ENCODE results near the gene CDC42EP1.

Gene CDC42EP1

DNA sequence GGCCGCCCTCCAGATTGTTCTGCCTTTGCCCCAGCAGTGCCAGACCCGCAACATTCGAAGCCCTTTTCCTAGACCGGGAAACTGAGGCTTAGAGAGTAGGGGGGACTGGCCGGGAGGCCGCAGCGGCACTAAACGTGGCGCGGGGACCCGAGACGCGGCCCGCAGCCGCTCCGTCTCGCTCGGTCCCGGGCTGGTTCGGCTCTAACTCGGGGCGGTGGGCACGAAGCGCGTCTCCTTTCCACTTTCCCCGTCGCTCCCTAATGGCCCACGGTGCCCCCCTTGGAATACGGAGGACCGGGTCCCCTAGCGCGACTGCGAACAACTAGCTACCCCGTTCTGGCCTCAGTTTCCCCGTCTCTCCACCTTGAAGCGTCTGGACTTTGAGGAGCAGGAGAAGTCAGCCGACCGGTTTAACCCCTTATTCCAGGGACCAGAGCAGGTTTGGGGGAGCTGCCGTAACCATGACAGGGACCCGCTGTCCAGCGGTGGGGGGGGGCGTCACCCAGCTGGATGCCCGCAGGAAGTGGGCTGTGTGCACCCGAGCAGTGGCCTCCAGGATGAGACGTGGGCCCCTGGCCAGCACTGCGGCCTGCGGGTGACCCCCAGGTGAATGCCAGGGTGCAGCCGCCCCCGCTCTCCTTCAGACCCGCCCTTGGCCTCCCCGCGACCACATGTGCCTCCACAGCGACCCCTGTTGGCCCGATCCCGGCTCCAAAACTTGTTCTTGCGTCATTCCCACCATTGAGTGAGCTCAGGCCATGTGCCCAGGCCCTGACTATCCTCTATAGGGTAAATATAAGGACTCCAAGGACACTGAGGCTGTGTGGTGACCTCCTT, 1.1 kb downstream of the CDC42EP1 start:
- DNase-seq = peak; percentile 3

DNA sequence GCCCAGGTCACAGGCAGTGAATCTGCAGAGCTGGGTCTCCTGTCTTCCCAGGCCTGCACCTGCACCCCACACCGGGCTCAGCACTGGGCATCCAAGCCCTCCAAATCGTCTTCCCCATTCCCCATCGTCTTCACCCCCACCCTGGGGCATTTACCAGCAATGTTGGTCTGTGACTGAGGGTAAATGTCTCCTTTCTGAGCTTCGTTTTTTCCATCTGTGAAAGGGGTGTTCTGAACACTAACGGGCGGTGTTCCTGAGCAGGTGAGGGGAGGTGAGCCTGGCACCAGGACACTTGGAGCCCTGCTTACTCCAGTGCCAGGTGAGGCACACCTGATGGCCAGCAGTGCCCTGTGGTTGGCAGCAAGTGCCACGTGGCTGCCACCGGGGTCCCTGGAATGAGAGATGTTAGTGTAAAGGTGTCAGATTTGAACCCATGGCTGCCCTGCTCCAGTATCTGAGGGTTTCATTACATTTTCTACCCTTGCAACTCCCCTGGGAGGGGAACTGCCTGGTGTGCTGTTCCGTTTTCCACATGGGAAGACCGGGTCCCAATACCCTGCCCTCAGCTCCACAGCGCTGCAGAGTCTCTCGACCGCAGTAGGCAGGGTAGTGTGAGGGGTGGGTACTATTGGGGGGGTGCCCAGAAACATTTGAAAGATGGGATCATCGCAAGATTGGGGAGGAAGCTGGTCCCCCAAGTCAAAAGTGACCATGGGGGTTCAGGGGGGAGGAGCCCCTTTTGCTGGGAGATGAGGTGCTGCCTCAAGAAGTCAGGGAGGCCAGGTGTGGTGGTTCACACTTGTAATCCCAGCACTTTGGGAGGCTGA, 2.0 kb downstream of the CDC42EP1 start:
- DNase-seq = no peak

DNA sequence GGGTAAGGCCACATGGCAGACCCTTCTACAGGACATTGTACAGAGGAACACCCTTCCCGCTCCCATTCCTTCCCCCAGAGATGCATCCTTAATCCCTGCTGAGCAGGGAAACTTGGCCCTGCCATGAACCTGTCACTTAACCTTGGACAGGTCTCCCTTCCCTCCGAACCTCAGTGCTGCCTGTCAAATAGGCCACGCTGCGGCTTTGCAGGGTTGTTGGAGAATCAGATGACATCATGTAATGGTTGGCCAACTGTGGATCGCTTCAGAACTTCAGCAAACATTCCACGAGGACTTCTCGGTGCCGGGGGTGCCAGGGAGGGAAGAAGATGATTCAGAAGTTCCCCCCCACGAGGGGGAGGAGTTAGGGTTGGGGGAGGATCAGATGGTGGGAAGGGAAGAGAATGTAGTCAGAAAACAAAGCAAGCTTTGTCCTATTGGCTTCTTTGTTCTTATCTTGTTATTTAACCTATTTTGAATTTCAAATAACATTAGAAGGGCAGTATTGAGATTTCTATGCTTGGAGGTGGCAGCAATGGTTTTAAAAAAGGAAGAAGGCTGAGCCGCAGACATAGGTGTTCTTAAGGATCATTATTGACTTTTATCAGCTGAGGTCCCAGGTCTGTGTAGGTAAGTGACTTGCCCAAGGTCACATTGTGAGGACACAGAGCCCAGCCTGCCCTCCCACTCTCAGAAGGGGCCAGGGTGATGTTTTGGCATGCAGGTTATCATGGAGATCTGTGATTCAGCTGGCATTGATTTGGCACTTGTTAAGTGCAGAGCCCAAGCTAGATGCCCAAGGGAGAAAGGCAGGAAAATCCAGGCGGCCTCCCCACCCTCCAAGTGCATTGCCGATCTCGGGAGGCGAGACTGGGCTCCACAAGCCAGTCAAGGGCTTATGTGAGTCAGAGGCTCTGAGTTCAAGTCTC, 3.1 kb downstream of the CDC42EP1 start:
- DNase-seq = no peak

DNA sequence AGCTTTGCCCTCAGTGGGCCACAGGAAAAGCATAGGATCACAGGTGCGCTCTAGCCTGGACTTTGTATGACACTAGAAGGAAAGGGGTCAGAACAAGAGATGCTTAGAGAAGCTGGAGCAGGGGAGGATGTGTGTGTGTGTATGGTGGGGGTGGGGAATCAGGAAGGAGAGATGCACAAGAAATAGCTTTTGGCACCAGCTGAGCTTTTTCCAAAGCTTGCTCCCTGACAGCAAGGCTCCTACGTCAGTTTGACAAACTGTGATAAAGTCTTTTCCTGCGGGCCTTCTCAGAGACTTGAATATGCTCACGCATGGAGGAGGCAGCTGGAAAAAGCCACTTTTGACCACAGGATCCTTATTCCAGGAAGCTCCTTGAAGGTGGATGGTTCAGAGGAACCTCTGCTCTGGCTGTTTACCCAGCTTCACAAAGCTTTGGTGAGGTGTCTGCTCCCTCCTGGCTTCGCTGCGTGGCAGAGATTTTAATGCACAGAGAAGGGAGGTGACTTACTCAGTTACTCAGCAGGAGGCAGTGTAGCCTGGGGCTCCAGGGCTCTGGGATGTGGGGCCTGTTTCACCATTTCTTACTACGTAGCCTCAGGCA, 3.9 kb downstream of the CDC42EP1 start:
- no peak for DNase-seq

DNA sequence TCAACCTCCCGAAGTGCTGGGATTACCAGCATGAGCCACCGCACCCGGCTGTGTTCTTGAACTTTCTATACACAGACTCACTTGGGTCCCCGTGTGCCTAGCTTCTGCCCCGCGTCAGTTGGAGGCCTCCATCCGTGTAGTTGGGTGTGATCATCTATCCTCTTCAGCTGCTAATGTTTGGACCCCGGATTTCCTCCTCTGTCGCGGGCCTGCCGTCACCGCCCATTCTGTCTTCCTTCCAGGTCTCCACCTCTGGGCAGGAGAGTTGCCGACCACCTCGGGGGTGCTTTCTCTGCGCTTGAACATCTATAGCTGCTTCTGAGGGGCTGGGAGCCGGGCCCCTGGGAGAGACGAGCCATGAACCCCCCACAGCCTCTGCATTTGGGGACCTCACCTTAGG, 5.5 kb downstream of the CDC42EP1 start:
- no peak for DNase-seq

DNA sequence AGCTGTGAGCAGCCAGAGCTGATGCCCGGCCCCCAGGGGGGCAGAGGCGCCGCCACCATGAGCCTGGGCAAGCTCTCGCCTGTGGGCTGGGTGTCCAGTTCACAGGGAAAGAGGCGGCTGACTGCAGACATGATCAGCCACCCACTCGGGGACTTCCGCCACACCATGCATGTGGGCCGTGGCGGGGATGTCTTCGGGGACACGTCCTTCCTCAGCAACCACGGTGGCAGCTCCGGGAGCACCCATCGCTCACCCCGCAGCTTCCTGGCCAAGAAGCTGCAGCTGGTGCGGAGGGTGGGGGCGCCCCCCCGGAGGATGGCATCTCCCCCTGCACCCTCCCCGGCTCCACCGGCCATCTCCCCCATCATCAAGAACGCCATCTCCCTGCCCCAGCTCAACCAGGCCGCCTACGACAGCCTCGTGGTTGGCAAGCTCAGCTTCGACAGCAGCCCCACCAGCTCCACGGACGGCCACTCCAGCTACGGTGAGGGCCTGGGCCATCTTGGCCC, 6.1 kb downstream of the CDC42EP1 start:
- no peak for DNase-seq

DNA sequence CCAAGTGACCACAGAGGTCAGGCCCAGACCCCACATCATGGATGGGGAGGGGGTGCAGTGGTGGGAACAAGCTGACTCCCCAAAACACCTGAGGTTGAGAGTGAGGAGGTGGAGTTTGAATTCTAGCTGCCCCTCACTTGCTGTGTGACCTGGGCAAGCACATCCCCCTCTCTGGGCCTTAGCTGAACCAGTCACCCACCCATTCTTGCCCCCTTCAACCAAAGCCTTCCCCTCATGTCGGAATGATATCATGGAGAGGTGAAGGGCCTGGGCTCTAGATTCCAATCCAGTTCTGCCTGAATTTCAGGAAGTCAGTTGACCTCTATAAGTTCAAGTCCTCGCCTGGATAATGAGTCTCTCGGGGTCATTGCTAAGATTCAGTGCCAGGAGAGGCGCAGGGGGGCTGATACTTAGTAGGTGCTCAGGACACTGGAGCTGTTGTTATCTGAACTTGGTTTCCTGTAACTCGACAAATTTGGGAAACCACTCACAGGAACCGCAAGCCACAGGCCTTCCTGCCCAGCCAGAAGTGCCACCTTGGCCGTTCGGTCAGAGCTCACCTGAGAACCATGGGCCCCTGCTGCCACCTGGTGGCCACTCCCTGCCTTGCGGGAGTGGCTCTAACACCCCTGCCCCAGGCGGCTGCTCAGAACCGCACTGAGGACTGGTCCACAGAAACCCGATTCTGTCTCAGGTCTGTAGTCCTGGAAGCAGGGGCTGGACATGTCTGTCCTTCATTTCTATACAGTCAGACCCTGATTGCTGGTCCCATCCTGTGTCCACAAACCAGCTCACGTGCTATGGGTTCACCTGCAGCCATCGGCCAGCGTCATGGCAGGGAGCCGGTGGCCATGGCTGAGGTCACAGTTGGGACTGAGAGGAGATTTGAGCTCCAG, 6.9 kb downstream of the CDC42EP1 start:
- DNase-seq = peak; percentile 73

DNA sequence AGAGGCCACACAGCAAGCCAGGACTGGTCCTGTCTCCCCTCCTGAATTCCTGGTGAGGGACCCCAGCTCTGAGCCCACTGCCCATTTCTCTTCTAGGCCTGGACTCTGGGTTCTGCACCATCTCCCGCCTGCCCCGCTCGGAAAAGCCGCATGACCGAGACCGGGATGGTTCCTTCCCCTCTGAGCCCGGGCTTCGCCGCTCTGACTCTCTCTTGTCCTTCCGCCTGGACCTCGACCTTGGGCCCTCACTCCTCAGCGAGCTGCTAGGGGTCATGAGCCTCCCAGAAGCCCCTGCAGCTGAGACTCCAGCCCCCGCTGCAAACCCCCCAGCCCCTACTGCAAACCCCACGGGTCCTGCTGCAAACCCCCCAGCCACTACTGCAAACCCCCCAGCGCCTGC, 7.7 kb downstream of the CDC42EP1 start:
- DNase-seq = no peak

DNA sequence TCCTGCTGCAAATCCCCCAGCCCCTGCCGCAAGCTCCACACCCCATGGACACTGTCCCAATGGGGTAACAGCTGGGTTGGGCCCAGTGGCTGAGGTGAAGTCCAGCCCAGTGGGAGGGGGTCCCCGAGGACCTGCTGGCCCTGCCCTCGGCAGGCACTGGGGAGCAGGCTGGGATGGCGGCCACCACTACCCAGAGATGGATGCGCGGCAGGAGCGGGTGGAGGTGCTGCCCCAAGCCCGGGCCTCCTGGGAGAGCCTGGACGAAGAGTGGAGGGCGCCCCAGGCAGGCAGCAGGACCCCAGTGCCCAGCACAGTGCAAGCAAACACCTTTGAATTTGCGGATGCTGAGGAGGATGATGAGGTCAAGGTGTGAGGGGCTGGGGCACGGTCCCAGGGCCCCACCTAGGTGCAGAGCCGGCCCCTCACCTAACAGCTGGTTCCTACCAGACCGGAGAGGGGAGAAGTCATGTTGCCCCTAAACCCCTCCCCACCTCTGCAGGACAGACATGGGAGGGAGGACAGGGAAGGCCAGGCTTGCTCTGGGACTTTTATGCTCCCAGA, 8.2 kb downstream of the CDC42EP1 start:
- DNase-seq = no peak

DNA sequence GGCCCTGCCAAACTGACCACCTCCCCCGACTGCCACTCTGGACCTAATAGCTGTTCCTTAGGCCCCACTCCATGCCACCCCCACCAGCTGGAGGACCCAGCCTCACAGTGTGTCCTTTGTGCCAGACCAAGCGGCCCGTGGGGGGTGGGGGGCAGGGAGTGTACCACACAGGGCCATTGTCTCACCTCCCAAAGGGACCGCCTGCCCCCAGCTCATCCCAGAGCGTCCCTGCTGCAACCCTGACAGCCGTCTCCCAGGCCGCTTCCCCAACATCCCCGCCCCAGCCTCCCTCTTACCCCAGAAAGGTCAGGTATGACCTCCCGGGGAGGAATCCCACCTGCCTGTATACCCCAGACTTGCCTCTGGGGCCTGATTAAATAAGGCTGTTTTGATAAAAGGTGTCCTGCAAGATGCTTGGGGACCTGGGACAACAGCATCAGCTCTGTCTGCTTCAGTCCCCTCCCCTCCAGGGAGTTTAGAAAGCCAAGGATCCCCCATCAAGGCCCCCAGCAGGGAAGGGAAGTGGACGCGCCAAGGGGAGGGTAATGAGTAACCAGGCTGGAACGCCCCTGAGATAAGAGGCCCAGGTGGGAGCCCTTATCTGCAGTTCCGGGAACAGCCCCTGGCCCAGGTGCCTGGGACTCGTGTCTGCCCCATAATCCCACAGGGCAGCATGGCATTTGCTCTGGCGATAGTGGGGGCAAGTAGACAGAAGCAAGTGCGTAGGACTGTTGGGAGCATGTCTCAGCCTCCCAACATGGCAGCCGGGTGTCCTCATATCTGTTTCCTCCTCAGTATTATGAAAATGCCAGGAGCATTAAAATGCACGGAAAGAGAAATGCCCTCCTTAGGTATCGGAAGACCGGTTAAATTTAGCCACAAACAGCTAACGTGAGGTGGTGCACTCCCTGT, 9.0 kb downstream of the CDC42EP1 start:
- no peak for DNase-seq

DNA sequence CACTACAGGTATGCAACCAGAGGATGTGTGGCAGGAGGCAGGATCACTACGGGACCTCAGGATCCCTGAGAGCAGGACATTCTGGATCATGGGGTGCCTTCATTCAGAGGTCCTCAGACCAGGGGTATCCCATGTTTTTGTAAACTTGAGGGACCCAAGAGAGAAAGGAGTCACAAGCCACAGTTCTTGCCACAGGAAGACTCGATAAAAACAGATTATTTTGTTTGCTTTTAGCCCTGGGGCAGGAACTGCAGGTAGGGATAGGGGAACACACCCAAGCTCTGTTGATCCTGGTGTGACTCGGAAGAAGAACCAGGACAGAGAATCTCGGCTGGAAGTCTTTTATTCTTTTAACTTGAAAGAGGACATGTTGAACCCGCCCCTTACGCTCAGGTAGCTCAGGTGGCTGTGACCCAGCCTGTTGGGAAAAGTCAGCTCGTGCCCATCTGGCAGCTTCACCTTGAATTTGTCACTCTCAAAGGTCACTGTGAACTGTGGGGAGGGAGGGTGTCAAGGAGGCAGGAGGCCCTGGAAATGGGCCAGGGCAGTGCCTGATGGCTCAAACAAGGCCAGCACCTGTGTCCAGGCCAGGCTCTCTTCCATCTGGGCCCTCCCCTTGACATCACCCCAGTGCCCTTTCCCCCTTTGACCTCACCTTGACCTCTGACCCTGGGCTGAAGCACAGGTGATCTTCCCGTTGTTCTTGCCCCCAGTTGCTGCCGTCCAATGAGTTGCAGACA, 9.8 kb downstream of the CDC42EP1 start:
- no peak for DNase-seq

DNA sequence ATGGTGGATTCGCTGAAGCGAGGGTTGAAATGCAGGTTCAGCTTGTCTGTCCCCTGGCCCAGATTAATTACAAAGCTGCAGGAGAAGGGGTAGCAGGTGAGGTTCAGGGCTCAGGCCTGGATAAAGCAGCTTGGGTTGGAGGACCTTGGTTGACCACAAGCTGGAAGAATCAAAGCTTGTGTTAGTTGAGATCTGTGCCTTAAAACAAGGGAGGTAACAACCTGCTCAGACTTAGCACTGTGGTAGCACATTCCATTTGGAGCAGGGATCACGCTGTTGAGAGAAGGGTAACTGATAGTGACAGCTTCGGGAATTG, 10.3 kb downstream of the CDC42EP1 start:
- no peak for DNase-seq

DNA sequence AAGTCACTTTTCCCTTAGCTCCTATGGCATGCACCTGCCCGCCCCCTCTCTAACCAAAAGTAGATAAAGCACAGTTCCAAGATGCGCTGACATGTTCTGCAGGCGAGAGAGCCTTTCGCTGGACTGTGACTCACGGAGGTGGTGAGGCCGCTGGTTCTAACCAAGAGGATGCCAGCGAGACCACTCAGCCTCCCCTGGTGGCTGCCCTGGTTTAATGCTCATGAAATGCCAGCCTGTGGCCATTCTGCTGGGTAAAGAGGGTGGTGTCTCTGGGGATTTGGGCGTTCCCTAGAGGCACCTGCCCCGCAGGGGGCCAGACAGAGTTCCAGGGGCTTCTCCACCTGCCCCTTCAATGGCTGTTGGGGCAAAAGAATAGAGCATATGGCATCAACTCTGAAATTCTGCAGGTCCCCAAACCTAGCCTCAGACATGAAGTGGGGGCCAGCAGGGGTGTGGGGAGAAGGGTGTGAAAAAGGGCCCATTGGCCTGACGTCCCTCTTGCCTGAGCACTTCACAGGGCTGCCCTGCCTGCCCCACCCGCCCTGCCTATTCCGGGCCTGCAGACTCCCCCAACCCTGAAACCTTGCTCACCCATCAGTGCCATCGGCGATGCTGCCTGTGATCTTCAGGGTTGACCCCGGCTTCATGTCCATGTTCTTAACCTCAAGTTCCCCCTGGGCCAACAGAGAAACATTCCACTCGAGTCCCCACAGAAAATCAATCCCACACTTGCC, 11.1 kb downstream of the CDC42EP1 start:
- no peak for DNase-seq

DNA sequence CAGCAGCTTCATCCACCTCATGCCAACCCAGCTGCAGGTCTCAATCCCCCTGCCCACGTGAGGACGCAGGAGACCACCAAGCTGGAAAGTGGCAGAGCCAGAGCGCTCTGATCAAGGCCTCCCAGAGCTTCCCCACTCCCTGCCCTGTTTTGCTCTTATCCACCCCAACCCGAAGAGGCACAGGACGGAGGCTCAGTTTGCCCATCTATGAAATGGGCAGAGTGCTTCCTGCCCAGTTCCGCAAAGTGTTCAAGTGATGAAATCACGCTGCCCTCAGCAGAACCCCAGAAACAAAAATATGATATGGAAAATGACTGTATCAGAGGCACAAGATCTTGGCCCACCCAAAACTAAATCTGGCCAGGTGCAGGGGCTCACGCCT, 11.7 kb downstream of the CDC42EP1 start:
- no peak for DNase-seq

DNA sequence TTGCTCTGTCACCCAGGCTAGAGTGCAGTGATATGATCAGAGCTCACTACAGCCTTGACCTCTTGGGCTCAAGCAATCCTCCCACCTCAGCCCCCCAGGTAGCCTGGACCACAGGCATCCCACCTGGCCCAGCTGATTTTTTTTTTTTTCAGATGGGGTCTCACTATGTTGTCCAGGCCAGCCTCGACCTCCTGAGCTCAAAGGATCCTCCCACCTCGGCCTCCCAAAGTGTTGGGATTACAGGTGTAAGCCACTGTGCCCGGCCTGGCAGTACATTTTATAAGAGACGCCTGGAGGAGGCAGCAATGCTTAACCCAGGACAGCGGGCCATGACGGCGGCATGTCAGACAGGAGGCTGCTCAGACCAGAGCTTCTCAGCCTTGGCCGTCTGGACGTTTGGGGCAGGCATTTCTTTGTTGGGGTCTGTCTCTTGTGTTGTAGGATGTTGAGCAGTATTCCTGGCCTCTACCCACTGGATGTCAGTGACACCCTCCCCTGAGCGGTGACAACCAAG, 15.3 kb downstream of the CDC42EP1 start:
- no peak for DNase-seq

DNA sequence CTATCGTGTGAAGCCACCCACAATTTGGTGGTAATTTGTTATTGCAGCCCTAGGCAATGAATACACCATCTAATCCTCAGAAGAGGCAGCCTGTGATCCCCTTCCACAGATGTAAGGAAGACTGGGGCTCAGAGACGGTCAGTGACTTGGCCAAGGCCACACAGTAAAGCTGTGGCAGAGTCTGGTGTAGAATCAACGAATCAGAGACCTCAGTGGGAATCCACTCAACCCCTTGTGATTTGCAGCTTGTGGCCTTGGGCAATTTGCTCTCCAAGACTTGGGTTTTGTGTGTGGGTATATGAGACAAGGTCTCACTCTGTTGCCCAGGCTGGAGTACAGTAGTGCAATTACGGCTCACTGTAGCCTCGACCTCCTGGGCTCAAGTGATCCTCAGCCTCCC, 17.7 kb downstream of the CDC42EP1 start:
- no peak for DNase-seq

DNA sequence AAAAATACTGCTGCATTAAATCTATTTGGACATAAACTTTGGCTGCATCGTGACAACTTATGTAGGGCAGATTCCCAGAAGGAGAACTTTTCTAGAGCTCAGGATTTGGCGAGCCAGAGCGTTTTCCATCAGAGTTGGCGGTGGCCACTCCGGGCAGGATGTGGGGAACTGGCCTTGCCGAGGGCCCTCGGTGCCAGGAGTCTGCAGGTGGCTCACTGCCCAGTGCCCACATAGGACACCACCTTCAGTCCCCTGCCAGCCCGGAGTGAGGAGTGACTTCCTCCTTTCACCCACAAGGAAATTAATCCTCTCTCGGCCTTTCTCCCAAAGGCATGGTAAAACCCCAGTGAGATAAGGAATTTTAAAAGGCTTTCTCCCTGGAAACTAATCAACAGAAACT, 21.2 kb downstream of the CDC42EP1 start:
- no peak for DNase-seq

DNA sequence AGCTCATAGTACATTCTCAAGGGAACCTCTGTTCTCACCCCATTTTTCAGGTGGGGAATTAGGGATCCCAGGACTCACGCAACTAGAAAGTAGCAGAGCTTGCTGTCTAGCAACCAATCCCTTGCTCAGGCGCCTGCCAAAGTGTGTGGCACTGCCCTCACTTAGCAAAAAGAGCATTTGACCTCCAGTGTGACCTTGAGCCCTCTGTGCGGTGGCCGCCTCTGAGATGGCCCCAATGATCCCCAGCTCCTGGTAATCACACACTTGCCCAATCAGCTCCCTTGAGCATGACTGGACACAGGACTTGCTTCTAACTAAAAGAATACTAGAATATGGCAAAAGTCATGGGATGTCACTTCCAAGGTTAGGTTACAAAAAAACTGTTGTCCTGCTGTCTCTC, 22.2 kb downstream of the CDC42EP1 start:
- DNase-seq = no peak
